Sciatic nerve (tissue), 2 donors: ENCODE data around the gene SRRM4. TPM values are rescaled to one million over a fixed set of nuclear protein-coding genes. Genes with fewer than 3 reads are reported as not detected.

Experiments
- ATAC-seq: fragments of 200-7000 bp; cut with Tn5 transposase; one replicate; pipeline ENCODE4 v1.9.1; 2020; ENCODE audit warnings: mild to moderate bottlenecking, moderate library complexity
- DNase-seq: peaks from one replicate; pipeline ENCODE4 v3.0.0-alpha.2; 2020; ENCODE audit warnings: low spot score
- intact Hi-C: fragments of 100-400 bp; cut with DNase I; formaldehyde crosslinking; loops from one replicate; pipeline ENCODE4 v1.14.2; 2022
- total RNA-seq: library from RNA; stranded (reverse); fragmentation: NEBNext Ultra II Directional; extraction: Animal tissue kit (Norgen Biotek cat#: 25700); gene quantifications from one replicate; pipeline ENCODE4 v1.2.1, GENCODE V29; 2021
- donor health status: DM: no; HTN: no; CAD: no.
- donor health status: DM: no; HTN: no; CAD: no.

Gene SRRM4
- total RNA-seq, 1 donor from 2014 or later = 0.04 TPM

- ATAC-seq = no peak
Measured at GRCh38 chr12:119211884-119212283, 230.5 kb downstream of the SRRM4 start.

More at GRCh38 chr12:119211884-119212283, 230.5 kb downstream of the SRRM4 start:
- intact Hi-C loops = no loop called here
- no peak for DNase-seq

Other genes with a start within 250 kb of the SRRM4 start
- gene HSPB8, start 197.4 kb downstream of the SRRM4 start, total RNA-seq = 12.5 TPM